ENCODE data around the gene PKNOX2. TPM values are rescaled to one million over a fixed set of nuclear protein-coding genes. Genes with fewer than 3 reads are reported as not detected.

The PKNOX2 gene
- total RNA-seq, 2 experiments from 2014 or later: not detected

- H3K27ac Mint-ChIP-seq: no peak overlapping the region
- no peak overlapping the region for H3K4me3 Mint-ChIP-seq
- peaks cover 12% of the 10 kb centered on the region for H3K27me3 Mint-ChIP-seq
- POLR2A ChIA-PET: no interaction called here
- CTCF ChIA-PET: no interaction called here
- H3K4me1 Mint-ChIP-seq (ENCODE audit: low read depth): no peaks in the 10 kb centered on the region
- no peaks in the 10 kb centered on the region for H3K36me3 Mint-ChIP-seq
- no peak for DNase-seq
- no peaks in the 10 kb centered on the region for H3K9me3 Mint-ChIP-seq
- intact Hi-C loops (cut with micrococcal nuclease): no loop called here
Measured at GRCh38 chr11:125233736-125234275, 69.3 kb downstream of the PKNOX2 start.

GRCh38 chr11:125235071-125235471, 70.5 kb downstream of the PKNOX2 start:
- no peak for DNase-seq

GRCh38 chr11:125236072-125236825, 71.7 kb downstream of the PKNOX2 start:
- POLR2A ChIA-PET: no interaction called here
- DNase-seq: no peak
- H3K4me3 Mint-ChIP-seq: no peak overlapping the region

More at GRCh38 chr11:125235071-125235471, 70.5 kb downstream of the PKNOX2 start:
- Mint-ChIP-seq H3K9me3 (no peaks in the 10 kb centered on the region), H3K4me1 (ENCODE audit: low read depth) (no peaks in the 10 kb centered on the region), H3K36me3 (no peaks in the 10 kb centered on the region), H3K27ac (no peak overlapping the region), H3K4me3 (no peak overlapping the region), H3K27me3 (peaks cover 17% of the 10 kb centered on the region)
- POLR2A ChIA-PET: no interaction called here
- CTCF ChIA-PET: no interaction called here
- intact Hi-C loops (cut with micrococcal nuclease): no loop called here

GRCh38 chr11:125239585-125240560, 75.3 kb downstream of the PKNOX2 start:
- Mint-ChIP-seq H3K4me3 (no peak overlapping the region), H3K36me3 (no peaks in the 10 kb centered on the region), H3K4me1 (ENCODE audit: low read depth) (no peaks in the 10 kb centered on the region), H3K9me3 (no peaks in the 10 kb centered on the region), H3K27me3 (peaks cover 12% of the 10 kb centered on the region), H3K27ac (no peak overlapping the region)
- intact Hi-C loops (cut with micrococcal nuclease): no loop called here
- ChIA-PET CTCF (no interaction called here), POLR2A (no interaction called here)
- DNase-seq: no peak

More at GRCh38 chr11:125236072-125236825, 71.7 kb downstream of the PKNOX2 start:
- Mint-ChIP-seq H3K9me3 (no peaks in the 10 kb centered on the region), H3K27ac (no peak overlapping the region), H3K27me3 (peaks cover 19% of the 10 kb centered on the region), H3K4me1 (ENCODE audit: low read depth) (no peaks in the 10 kb centered on the region), H3K36me3 (no peaks in the 10 kb centered on the region)
- intact Hi-C loops (cut with micrococcal nuclease): no loop called here
- CTCF ChIA-PET: no interaction called here

- Mint-ChIP-seq H3K9me3 (no peaks in the 10 kb centered on the region), H3K27me3 (peaks cover 6% of the 10 kb centered on the region), H3K4me3 (no peak overlapping the region), H3K27ac (no peak overlapping the region), H3K36me3 (no peaks in the 10 kb centered on the region), H3K4me1 (ENCODE audit: low read depth) (no peaks in the 10 kb centered on the region)
- CTCF ChIA-PET: no interaction called here
- intact Hi-C loops (cut with micrococcal nuclease): no loop called here
- POLR2A ChIA-PET: no interaction called here
- DNase-seq: no peak
Measured at GRCh38 chr11:125241104-125241503, 76.6 kb downstream of the PKNOX2 start.

- Mint-ChIP-seq H3K4me3 (no peak overlapping the region), H3K4me1 (ENCODE audit: low read depth) (no peaks in the 10 kb centered on the region), H3K36me3 (no peaks in the 10 kb centered on the region), H3K27ac (no peak overlapping the region), H3K27me3 (peaks cover 9% of the 10 kb centered on the region), H3K9me3 (no peaks in the 10 kb centered on the region)
- intact Hi-C loops (cut with micrococcal nuclease): no loop called here
- ChIA-PET CTCF (no interaction called here), POLR2A (no interaction called here)
- DNase-seq: no peak
Measured at GRCh38 chr11:125242141-125242775, 77.7 kb downstream of the PKNOX2 start.

- peaks cover 10% of the 10 kb centered on the region for H3K27me3 Mint-ChIP-seq
Measured at GRCh38 chr11:125244166-125244565, 79.6 kb downstream of the PKNOX2 start.

GRCh38 chr11:125245299-125245698, 80.7 kb downstream of the PKNOX2 start:
- peaks cover 6% of the 10 kb centered on the region for H3K27me3 Mint-ChIP-seq
- DNase-seq: no peak
- H3K4me1 Mint-ChIP-seq (ENCODE audit: low read depth): no peaks in the 10 kb centered on the region
- ChIA-PET CTCF (interaction anchor here (0.6 kb wide), 1 partner anchor 20 kb away, joined by 3 read pairs; no protein-coding TSS in a partner anchor), POLR2A (no interaction called here)
- no peaks in the 10 kb centered on the region for H3K36me3 Mint-ChIP-seq
- H3K27ac Mint-ChIP-seq: no peak overlapping the region
- H3K4me3 Mint-ChIP-seq: no peak overlapping the region
- H3K9me3 Mint-ChIP-seq: no peaks in the 10 kb centered on the region
- intact Hi-C loops (cut with micrococcal nuclease): no loop called here

More at GRCh38 chr11:125244166-125244565, 79.6 kb downstream of the PKNOX2 start:
- no peaks in the 10 kb centered on the region for H3K9me3 Mint-ChIP-seq
- ChIA-PET POLR2A (no interaction called here), CTCF (no interaction called here)
- H3K36me3 Mint-ChIP-seq: no peaks in the 10 kb centered on the region
- no peak overlapping the region for H3K27ac Mint-ChIP-seq
- no peak overlapping the region for H3K4me3 Mint-ChIP-seq
- no peak for DNase-seq
- no peaks in the 10 kb centered on the region for H3K4me1 Mint-ChIP-seq (ENCODE audit: low read depth)
- intact Hi-C loops (cut with micrococcal nuclease): no loop called here

- intact Hi-C loops (cut with micrococcal nuclease): no loop called here
- H3K4me3 Mint-ChIP-seq: no peak overlapping the region
- ChIA-PET CTCF (no interaction called here), POLR2A (no interaction called here)
- no peaks in the 10 kb centered on the region for H3K4me1 Mint-ChIP-seq (ENCODE audit: low read depth)
- H3K9me3 Mint-ChIP-seq: no peaks in the 10 kb centered on the region
- peaks cover 4% of the 10 kb centered on the region for H3K27me3 Mint-ChIP-seq
- H3K36me3 Mint-ChIP-seq: no peaks in the 10 kb centered on the region
- no peak overlapping the region for H3K27ac Mint-ChIP-seq
- no peak for DNase-seq
Measured at GRCh38 chr11:125247431-125247830, 82.9 kb downstream of the PKNOX2 start.

GRCh38 chr11:125250318-125251213, 86.0 kb downstream of the PKNOX2 start:
- intact Hi-C loops (cut with micrococcal nuclease): no loop called here
- Mint-ChIP-seq H3K27me3 (peaks cover 6% of the 10 kb centered on the region), H3K9me3 (no peaks in the 10 kb centered on the region), H3K27ac (no peak overlapping the region), H3K4me3 (no peak overlapping the region), H3K36me3 (no peaks in the 10 kb centered on the region), H3K4me1 (ENCODE audit: low read depth) (no peaks in the 10 kb centered on the region)
- no peak for DNase-seq
- CTCF ChIA-PET: no interaction called here
- POLR2A ChIA-PET: no interaction called here

GRCh38 chr11:125251214-125251545, 86.6 kb downstream of the PKNOX2 start:
- intact Hi-C loops (cut with micrococcal nuclease): no loop called here

More at GRCh38 chr11:125251214-125251545, 86.6 kb downstream of the PKNOX2 start:
- Mint-ChIP-seq H3K9me3 (no peaks in the 10 kb centered on the region), H3K27me3 (peaks cover 6% of the 10 kb centered on the region), H3K27ac (no peak overlapping the region), H3K4me3 (no peak overlapping the region), H3K4me1 (ENCODE audit: low read depth) (no peaks in the 10 kb centered on the region), H3K36me3 (no peaks in the 10 kb centered on the region)
- POLR2A ChIA-PET: no interaction called here
- no peak for DNase-seq
- CTCF ChIA-PET: no interaction called here

Data from activated CD4-positive, alpha-beta memory T cell treated with anti-CD3 and anti-CD28 coated beads for 36 hours (primary cell).